ENCODE measurements around the gene MCFD2. TPM values are rescaled to one million over a fixed set of nuclear protein-coding genes. Genes with fewer than 3 reads are reported as not detected.

MCFD2 gene
- total RNA-seq, 2 experiments from 2014 or later: 55.7 to 75.2 TPM

DNA sequence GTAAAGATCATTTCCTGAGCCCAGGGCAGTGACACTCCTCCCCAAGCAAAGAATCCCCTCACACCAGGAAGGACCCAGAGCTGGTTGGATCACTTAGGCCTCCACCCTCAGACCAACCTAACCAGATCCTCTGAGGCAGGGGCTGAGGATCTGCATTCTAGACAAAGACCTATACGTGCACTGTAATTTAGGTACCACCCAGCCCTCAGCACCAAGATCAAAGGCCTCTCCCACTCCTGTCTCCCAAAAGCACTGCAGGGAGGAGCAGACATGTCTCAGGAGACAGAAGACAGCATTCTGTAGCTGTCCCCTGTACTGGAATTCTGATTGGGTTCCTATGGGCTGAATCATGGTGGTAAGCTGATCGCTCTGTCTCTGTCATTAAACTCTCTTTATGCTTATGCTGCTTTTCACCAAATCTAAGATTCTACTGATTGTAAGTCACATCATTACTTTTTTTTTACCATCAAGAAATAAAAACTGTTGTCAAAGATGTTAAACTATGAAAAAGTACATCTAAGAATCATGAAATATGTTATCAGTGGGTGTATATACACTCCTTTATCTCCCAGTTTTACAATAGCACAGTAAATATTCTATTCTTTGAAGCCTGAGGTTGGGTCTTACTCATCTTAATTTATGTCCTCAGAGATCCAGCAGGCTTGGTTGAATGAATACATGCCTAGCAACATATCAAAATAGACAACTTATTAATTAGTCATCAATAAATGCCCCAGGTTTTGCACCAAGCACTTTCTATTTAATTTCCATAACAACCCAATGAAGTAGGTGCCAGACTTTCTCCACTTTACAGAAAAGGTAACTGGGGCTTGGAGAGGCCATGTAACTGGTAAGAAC is 28.3 kb downstream of the MCFD2 start:
- no peaks in the 10 kb centered on the region for H3K4me1 ChIP-seq (ENCODE audit: insufficient read depth, low read length, poor library complexity, severe bottlenecking)
- H2AFZ ChIP-seq (ENCODE audit: low read length): no peak overlapping the region
- intact Hi-C loops (cut with micrococcal nuclease; ENCODE audit: unreplicated experiment): loop anchor here (5.0 kb wide), 1 partner anchor 235 kb away; no protein-coding TSS in a partner anchor
- H3K4me3 ChIP-seq (ENCODE audit: low read depth, low read length, poor library complexity, severe bottlenecking): no peak overlapping the region
- no peaks in the 10 kb centered on the region for H3K9me2 ChIP-seq (ENCODE audit: insufficient read depth, low read length)
- ChIA-PET POLR2A (no interaction called here), CTCF (ENCODE audit: unreplicated experiment) (no interaction called here)
- DNase-seq (ENCODE audit: low spot score): no peak
- no peaks in the 10 kb centered on the region for H3K9me3 ChIP-seq (ENCODE audit: low read length)
- H3K36me3 ChIP-seq (ENCODE audit: insufficient read depth, low read length): no peaks in the 10 kb centered on the region
- H3K27ac ChIP-seq (ENCODE audit: low read depth, low read length, poor library complexity, severe bottlenecking): no peak overlapping the region
- no peaks in the 10 kb centered on the region for H3K79me2 ChIP-seq (ENCODE audit: insufficient read depth, low read depth, low read length)
- no TSS peak for BruUV-seq (replicated peaks)
- H3K4me2 ChIP-seq (ENCODE audit: low read length): no peak overlapping the region
- no peaks in the 10 kb centered on the region for H4K20me1 ChIP-seq (ENCODE audit: insufficient read depth, low read length)
- TF ChIP-seq EZH2phosphoT487 (IDR thresholded peaks at IDR 0.05; ENCODE audit: borderline replicate concordance, low read depth, low read length): no peak
- TF ChIP-seq, protein P1, sequence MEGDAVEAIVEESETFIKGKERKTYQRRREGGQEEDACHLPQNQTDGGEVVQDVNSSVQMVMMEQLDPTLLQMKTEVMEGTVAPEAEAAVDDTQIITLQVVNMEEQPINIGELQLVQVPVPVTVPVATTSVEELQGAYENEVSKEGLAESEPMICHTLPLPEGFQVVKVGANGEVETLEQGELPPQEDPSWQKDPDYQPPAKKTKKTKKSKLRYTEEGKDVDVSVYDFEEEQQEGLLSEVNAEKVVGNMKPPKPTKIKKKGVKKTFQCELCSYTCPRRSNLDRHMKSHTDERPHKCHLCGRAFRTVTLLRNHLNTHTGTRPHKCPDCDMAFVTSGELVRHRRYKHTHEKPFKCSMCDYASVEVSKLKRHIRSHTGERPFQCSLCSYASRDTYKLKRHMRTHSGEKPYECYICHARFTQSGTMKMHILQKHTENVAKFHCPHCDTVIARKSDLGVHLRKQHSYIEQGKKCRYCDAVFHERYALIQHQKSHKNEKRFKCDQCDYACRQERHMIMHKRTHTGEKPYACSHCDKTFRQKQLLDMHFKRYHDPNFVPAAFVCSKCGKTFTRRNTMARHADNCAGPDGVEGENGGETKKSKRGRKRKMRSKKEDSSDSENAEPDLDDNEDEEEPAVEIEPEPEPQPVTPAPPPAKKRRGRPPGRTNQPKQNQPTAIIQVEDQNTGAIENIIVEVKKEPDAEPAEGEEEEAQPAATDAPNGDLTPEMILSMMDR (conservative IDR thresholded peaks at IDR 0.05; ENCODE audit: low read length): no peak

DNA sequence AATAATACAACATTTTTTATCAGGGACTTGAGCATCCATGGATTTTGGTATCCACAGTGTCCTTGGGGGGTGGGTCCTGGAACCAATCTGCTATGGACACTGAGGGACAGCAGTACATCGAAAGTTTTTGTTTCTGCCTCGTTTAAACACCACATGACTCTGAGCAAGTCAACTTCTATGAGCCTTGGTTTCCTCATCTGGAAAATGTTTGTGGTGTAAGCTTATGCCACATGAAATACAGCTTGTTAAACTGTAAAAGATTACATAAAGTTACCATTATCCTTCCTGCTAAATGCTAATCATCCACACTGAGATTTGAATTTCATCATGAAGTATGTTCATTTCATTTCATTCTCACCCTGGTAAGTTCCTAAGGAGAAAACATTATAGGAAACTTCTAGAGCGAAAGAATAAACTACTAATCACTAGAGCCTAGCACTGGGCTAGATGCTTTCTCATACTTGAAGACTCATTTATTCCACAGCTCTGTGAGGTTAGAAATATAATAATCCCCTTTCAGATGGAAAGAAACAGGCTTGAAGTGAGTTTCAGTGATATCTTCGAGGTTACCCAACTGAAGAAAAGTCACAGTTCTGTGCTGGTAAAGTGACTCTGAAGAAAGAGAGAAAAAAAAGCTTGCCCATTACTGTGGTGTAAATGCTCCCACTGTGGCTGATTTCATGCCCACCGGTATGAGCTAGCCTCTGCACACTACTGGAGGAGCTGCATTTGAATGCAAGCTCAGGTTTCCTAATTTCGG is 29.2 kb downstream of the MCFD2 start:
- DNase-seq (ENCODE audit: low spot score): no peak
- intact Hi-C loops (cut with micrococcal nuclease; ENCODE audit: unreplicated experiment): loop anchor here (5.0 kb wide), 1 partner anchor 234 kb away; no protein-coding TSS in a partner anchor
- POLR2A ChIA-PET: interaction anchor here (0.6 kb wide), 1 partner anchor 11 kb away, joined by 4 read pairs; no protein-coding TSS in a partner anchor
- Histone ChIP-seq H3K4me2 (ENCODE audit: low read length) (no peak overlapping the region), H3K79me2 (ENCODE audit: insufficient read depth, low read depth, low read length) (no peaks in the 10 kb centered on the region), H3K9me2 (ENCODE audit: insufficient read depth, low read length) (no peaks in the 10 kb centered on the region), H3K9me3 (ENCODE audit: low read length) (no peaks in the 10 kb centered on the region), H3K27ac (ENCODE audit: low read depth, low read length, poor library complexity, severe bottlenecking) (no peak overlapping the region), H3K4me1 (ENCODE audit: insufficient read depth, low read length, poor library complexity, severe bottlenecking) (no peaks in the 10 kb centered on the region), H3K36me3 (ENCODE audit: insufficient read depth, low read length) (no peaks in the 10 kb centered on the region), H3K4me3 (ENCODE audit: low read depth, low read length, poor library complexity, severe bottlenecking) (no peak overlapping the region), H2AFZ (ENCODE audit: low read length) (no peak overlapping the region), H4K20me1 (ENCODE audit: insufficient read depth, low read length) (no peaks in the 10 kb centered on the region)
- TF ChIP-seq, protein P1 (conservative IDR thresholded peaks at IDR 0.05; ENCODE audit: low read length): no peak
- no peak for TF ChIP-seq EZH2phosphoT487 (IDR thresholded peaks at IDR 0.05; ENCODE audit: borderline replicate concordance, low read depth, low read length)
- no TSS peak for BruUV-seq (replicated peaks)
- CTCF ChIA-PET (ENCODE audit: unreplicated experiment): no interaction called here
